ENCODE measurements around the gene FGF3.

Gene FGF3

GRCh38 chr11:69843529-69843921 is 24.3 kb upstream of the FGF3 start:
- no peak for DNase-seq

- DNase-seq: no peak
These were observed 23.7 kb upstream of the FGF3 start for GRCh38 chr11:69842746-69843528.

GRCh38 chr11:69841859-69842698 is 22.9 kb upstream of the FGF3 start:
- DNase-seq: no peak

GRCh38 chr11:69841170-69841858 is 22.1 kb upstream of the FGF3 start:
- no peak for DNase-seq

- DNase-seq: no peak
These were observed 21.4 kb upstream of the FGF3 start for GRCh38 chr11:69840371-69841169.

GRCh38 chr11:69839516-69839915 is 20.3 kb upstream of the FGF3 start:
- DNase-seq: no peak

- no peak for DNase-seq
These were observed 18.6 kb upstream of the FGF3 start for GRCh38 chr11:69837791-69838190.

- no peak for DNase-seq
These were observed 17.2 kb upstream of the FGF3 start for GRCh38 chr11:69836401-69836800.

- DNase-seq: no peak
These were observed 15.9 kb upstream of the FGF3 start for GRCh38 chr11:69834811-69835800.

- DNase-seq: no peak
These were observed 15.0 kb upstream of the FGF3 start for GRCh38 chr11:69834251-69834650.

GRCh38 chr11:69832561-69833413 is 13.6 kb upstream of the FGF3 start:
- DNase-seq: no peak

- DNase-seq: no peak
These were observed 12.8 kb upstream of the FGF3 start for GRCh38 chr11:69831985-69832384.

GRCh38 chr11:69830086-69830485 is 10.9 kb upstream of the FGF3 start:
- DNase-seq: no peak

GRCh38 chr11:69828971-69829344 is 9.7 kb upstream of the FGF3 start:
- DNase-seq: no peak

- no peak for DNase-seq
These were observed 9.2 kb upstream of the FGF3 start for GRCh38 chr11:69828276-69828970.

GRCh38 chr11:69826773-69827172 is 7.6 kb upstream of the FGF3 start:
- DNase-seq: no peak

- DNase-seq: no peak
These were observed 6.7 kb upstream of the FGF3 start for GRCh38 chr11:69825941-69826340.

GRCh38 chr11:69825037-69825834 is 6.0 kb upstream of the FGF3 start:
- DNase-seq: no peak
